NB4 (cell line): ENCODE measurements around the gene NTRK2.

Source experiments
- POLR2A ChIP-seq: IDR thresholded peaks from 2 replicates; pipeline ENCODE4 v1.6.1; 2011; ENCODE audit warnings: mild to moderate bottlenecking; ENCODE audit not compliant: insufficient read length; ENCODE audit errors: extremely low read depth
- TF ChIP-seq, protein P1 (sequence below): IDR thresholded peaks from one replicate; pipeline ENCODE4 v1.5.1; 2012; ENCODE audit warnings: low read depth, low read length

GRCh38 chr9:84812847-84813246 is 143.3 kb downstream of the NTRK2 start:
- TF ChIP-seq, protein P1, sequence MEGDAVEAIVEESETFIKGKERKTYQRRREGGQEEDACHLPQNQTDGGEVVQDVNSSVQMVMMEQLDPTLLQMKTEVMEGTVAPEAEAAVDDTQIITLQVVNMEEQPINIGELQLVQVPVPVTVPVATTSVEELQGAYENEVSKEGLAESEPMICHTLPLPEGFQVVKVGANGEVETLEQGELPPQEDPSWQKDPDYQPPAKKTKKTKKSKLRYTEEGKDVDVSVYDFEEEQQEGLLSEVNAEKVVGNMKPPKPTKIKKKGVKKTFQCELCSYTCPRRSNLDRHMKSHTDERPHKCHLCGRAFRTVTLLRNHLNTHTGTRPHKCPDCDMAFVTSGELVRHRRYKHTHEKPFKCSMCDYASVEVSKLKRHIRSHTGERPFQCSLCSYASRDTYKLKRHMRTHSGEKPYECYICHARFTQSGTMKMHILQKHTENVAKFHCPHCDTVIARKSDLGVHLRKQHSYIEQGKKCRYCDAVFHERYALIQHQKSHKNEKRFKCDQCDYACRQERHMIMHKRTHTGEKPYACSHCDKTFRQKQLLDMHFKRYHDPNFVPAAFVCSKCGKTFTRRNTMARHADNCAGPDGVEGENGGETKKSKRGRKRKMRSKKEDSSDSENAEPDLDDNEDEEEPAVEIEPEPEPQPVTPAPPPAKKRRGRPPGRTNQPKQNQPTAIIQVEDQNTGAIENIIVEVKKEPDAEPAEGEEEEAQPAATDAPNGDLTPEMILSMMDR = no peak
- TF ChIP-seq POLR2A = no peak
